Sigmoid colon (tissue), 7 donors: ENCODE measurements around the gene RCOR1. TPM values are rescaled to one million over a fixed set of nuclear protein-coding genes. Genes with fewer than 3 reads are reported as not detected.
A peak's percentile ranks its signal among the peaks of the same experiment; 100 is the strongest.

Experiments
- DNase-seq: peaks from one replicate; pipeline ENCODE4 v3.0.0-alpha.2; 2019
- H3K27ac ChIP-seq, 4 donors: fragments of 200-600 bp; sonication (generic); one replicate each; pipeline ENCODE4 v1.5.1; 2016 to 2019; ENCODE audit warnings: mild to moderate bottlenecking in 1 of 4
- H3K27me3 ChIP-seq, 3 donors: fragments of 200-600 bp; sonication (generic); one replicate each; pipeline ENCODE4 v1.5.1; 2019; ENCODE audit warnings: mild to moderate bottlenecking in 1 of 3
- H3K36me3 ChIP-seq, 4 donors: fragments of 200-600 bp; sonication (generic); one replicate each; pipeline ENCODE4 v1.5.1; 2016 to 2019
- H3K4me1 ChIP-seq, 4 donors: fragments of 200-600 bp; sonication (generic); one replicate each; pipeline ENCODE4 v1.5.1; 2017 to 2019
- H3K4me3 ChIP-seq, 4 donors: fragments of 200-600 bp; sonication (generic); one replicate each; pipeline ENCODE4 v1.5.1; 2017 to 2019; ENCODE audit warnings: mild to moderate bottlenecking in 2 of 4, moderate library complexity in 1 of 4
- H3K9me3 ChIP-seq, 4 donors: fragments of 200-600 bp in 3 of 4; sonication (generic) in 3 of 4; one replicate each; pipeline versions ENCODE4 v1.5.1 to v1.6.1; 2013 to 2019
- CTCF ChIP-seq, 4 experiments: fragments of 450-650 bp in 3 of 4; fragments of 200-600 bp in 1 of 4; IDR thresholded peaks; one replicate each; pipeline ENCODE4 v1.5.1; 2016 to 2019; ENCODE audit warnings: antibody characterized with exemption in 4 of 4, mild to moderate bottlenecking in 3 of 4, moderate library complexity in 2 of 4
- EP300 ChIP-seq, 4 donors: sonication (generic); formaldehyde crosslinking; IDR thresholded peaks; one replicate each; pipeline ENCODE4 v1.6.1; 2017; ENCODE audit warnings: antibody characterized with exemption in 4 of 4
- POLR2A ChIP-seq, 2 donors: fragments of 450-650 bp; IDR thresholded peaks; one replicate each; pipeline ENCODE4 v1.6.1; 2016; ENCODE audit warnings: antibody characterized with exemption in 2 of 2, mild to moderate bottlenecking in 2 of 2, moderate library complexity in 2 of 2
- POLR2AphosphoS5 ChIP-seq, 4 donors: sonication (generic); formaldehyde crosslinking; IDR thresholded peaks; one replicate each; pipeline ENCODE4 v1.6.1; 2017; ENCODE audit warnings: antibody characterized with exemption in 4 of 4
- WGBS, 2 donors: extraction: QIAGEN DNeasy Blood & Tissue Kit; methylation state at CpG; one replicate each; pipeline ENCODE4 v1.1.7; 2013; 5-methylcytosine and 5-hydroxymethylcytosine counted together
- intact Hi-C: fragments of 100-400 bp; cut with DNase I; formaldehyde crosslinking; loops from one replicate; pipeline ENCODE4 v1.15.1; 2023
- polyA plus RNA-seq, 3 donors: library from polyadenylated mRNA; stranded (reverse); fragments of 200-250 nt; gene quantifications; one replicate each; pipeline ENCODE4 v1.2.3, GENCODE V29; 2013
- small RNA-seq, 3 donors: library from RNA; depleted of rRNA; stranded (forward); fragments of <200 nt; gene quantifications; one replicate each; pipeline ENCODE3, GENCODE V24; 2016
- total RNA-seq, 4 donors: library from RNA; depleted of rRNA; stranded (reverse); fragments of >200 nt; gene quantifications; one replicate each; pipeline ENCODE4 v1.1.0, GENCODE V29; 2016
- donor health status: healthy with polysubstance abuse.
- donor health status: Bipolar disorder and iron deficiency.
- donor health status: healthy.

The RCOR1 gene
- total and polyA plus RNA-seq, 7 donors: 7.2 to 12.5 (median 11.8) TPM

- H3K27me3 ChIP-seq: no peaks in the 10 kb centered on the region
- DNase-seq: no peak
- intact Hi-C loops: loop anchor here (5.0 to 10.0 kb wide), 4 partner anchors 76 to 257 kb away; no protein-coding TSS in a partner anchor
- H3K27ac ChIP-seq: peak overlapping the region in 1 of 4 donors; percentile 87
- H3K9me3 ChIP-seq: no peaks in the 10 kb centered on the region
- TF ChIP-seq POLR2A (IDR thresholded peaks at IDR 0.05): no peak
- TF ChIP-seq POLR2AphosphoS5 (IDR thresholded peaks at IDR 0.05): no peak
- TF ChIP-seq EP300 (IDR thresholded peaks at IDR 0.05): no peak
- no peak for TF ChIP-seq CTCF (IDR thresholded peaks at IDR 0.05)
- H3K4me3 ChIP-seq: peak overlapping the region in 2 of 4 donors; percentile 75 to 92
- WGBS, 2 donors: 44 to 57% methylated on average over 4 of the region's 4 CpGs
- peaks cover 0 to 35% (median 11%) of the 10 kb centered on the region in 4 donors for H3K4me1 ChIP-seq
- no peaks in the 10 kb centered on the region for H3K36me3 ChIP-seq
Measured at GRCh38 chr14:102779084-102779462, 186.6 kb downstream of the RCOR1 start.

GRCh38 chr14:102779574-102780315 is 187.3 kb downstream of the RCOR1 start:
- WGBS, 2 donors: 79% methylated on average over 13 of the region's 13 CpGs
- Histone ChIP-seq H3K4me1 (peaks cover 0 to 30% (median 9%) of the 10 kb centered on the region in 4 donors), H3K36me3 (no peaks in the 10 kb centered on the region), H3K27ac (no peak overlapping the region), H3K27me3 (no peaks in the 10 kb centered on the region), H3K4me3 (no peak overlapping the region), H3K9me3 (no peaks in the 10 kb centered on the region)
- no peak for DNase-seq
- intact Hi-C loops: loop anchor here (5.0 to 10.0 kb wide), 5 partner anchors 75 to 1925 kb away; no protein-coding TSS in a partner anchor
- TF ChIP-seq POLR2AphosphoS5 (IDR thresholded peaks at IDR 0.05) (no peak), EP300 (IDR thresholded peaks at IDR 0.05) (no peak), POLR2A (IDR thresholded peaks at IDR 0.05) (no peak), CTCF (IDR thresholded peaks at IDR 0.05) (no peak)

Small RNAs within 50 kb of the gene (small RNA-seq; reads per million reads assigned to genes)
- gene RF00019 (0 reads per million in 3 donors), gene RN7SL546P (0 reads per million in 3 donors)

Other genes with a start within 250 kb of the RCOR1 start
- gene CINP, start 229.8 kb upstream of the RCOR1 start, total RNA-seq: 10 to 100 TPM; 12.5 to 24.6 (median 19.8) TPM
- 10 to 100 TPM; 21.5 to 46.2 (median 35.0) TPM for gene CINP, start 229.8 kb upstream of the RCOR1 start, polyA plus RNA-seq
- 10 to 100 TPM; 15.3 to 51.0 (median 17.2) TPM for gene TECPR2, start 229.7 kb upstream of the RCOR1 start, total RNA-seq
- 1 to 10 TPM; 2.1 to 9.0 (median 8.5) TPM for gene TECPR2, start 229.7 kb upstream of the RCOR1 start, polyA plus RNA-seq
- 10 to 100 TPM; 16.1 to 36.0 (median 23.4) TPM for gene ANKRD9, start 82.9 kb upstream of the RCOR1 start, total RNA-seq
- 10 to 100 TPM in 2 of 3 donors, 1 to 10 TPM in 1; 9.6 to 28.7 (median 16.4) TPM for gene ANKRD9, start 82.9 kb upstream of the RCOR1 start, polyA plus RNA-seq
- 10 to 100 TPM in 3 of 4 donors, 1 to 10 TPM in 1; 9.5 to 16.1 (median 13.3) TPM for gene TRAF3, start 184.8 kb downstream of the RCOR1 start, total RNA-seq
- gene TRAF3, start 184.8 kb downstream of the RCOR1 start, polyA plus RNA-seq: 10 to 100 TPM; 10.8 to 18.6 (median 12.3) TPM